Left ventricle myocardium inferior (tissue), 1 donor: ENCODE results near the gene CPXM2. TPM values are rescaled to one million over a fixed set of nuclear protein-coding genes. Genes with fewer than 3 reads are reported as not detected.

ENCODE experiments used
- DNase-seq: peaks from one replicate; pipeline ENCODE4 v3.0.0-alpha.2; 2020
- H3K27ac ChIP-seq: fragments of 200-600 bp; replicated peaks from 2 replicates; pipeline ENCODE4 v1.8.0; 2021
- H3K27me3 ChIP-seq: fragments of 200-600 bp; 2 replicates; pipeline ENCODE4 v1.8.0; 2021; ENCODE audit warnings: low read depth
- H3K36me3 ChIP-seq: fragments of 200-600 bp; 2 replicates; pipeline ENCODE4 v1.8.0; 2021
- H3K4me1 ChIP-seq: fragments of 200-600 bp; 2 replicates; pipeline ENCODE4 v1.8.0; 2021
- H3K4me3 ChIP-seq: fragments of 200-600 bp; 2 replicates; pipeline ENCODE4 v1.8.0; 2021; ENCODE audit warnings: mild to moderate bottlenecking, moderate library complexity
- H3K9me3 ChIP-seq: fragments of 200-600 bp; replicated peaks from 2 replicates; pipeline ENCODE4 v1.8.0; 2021
- intact Hi-C: fragments of 100-400 bp; cut with micrococcal nuclease; formaldehyde crosslinking; loops from one replicate; pipeline ENCODE4 v1.11.0; 2022
- total RNA-seq: library from RNA; stranded (reverse); fragmentation: NEBNext Ultra II Directional; extraction: Animal tissue kit (Norgen Biotek cat#: 25700); gene quantifications from one replicate; pipeline ENCODE4 v1.2.1, GENCODE V29; 2021
- TF ChIP-seq, protein P1 (sequence below): fragments of 200-600 bp; IDR thresholded peaks from 2 replicates; pipeline ENCODE4 v1.8.0; 2021; ENCODE audit warnings: antibody characterized with exemption, mild to moderate bottlenecking, borderline replicate concordance
- donor health status: DM: no; HTN: yes; CAD: no; lungs with severe emphysema.

The CPXM2 gene
- total RNA-seq, 1 donor from 2014 or later, result 4.5 TPM

DNA sequence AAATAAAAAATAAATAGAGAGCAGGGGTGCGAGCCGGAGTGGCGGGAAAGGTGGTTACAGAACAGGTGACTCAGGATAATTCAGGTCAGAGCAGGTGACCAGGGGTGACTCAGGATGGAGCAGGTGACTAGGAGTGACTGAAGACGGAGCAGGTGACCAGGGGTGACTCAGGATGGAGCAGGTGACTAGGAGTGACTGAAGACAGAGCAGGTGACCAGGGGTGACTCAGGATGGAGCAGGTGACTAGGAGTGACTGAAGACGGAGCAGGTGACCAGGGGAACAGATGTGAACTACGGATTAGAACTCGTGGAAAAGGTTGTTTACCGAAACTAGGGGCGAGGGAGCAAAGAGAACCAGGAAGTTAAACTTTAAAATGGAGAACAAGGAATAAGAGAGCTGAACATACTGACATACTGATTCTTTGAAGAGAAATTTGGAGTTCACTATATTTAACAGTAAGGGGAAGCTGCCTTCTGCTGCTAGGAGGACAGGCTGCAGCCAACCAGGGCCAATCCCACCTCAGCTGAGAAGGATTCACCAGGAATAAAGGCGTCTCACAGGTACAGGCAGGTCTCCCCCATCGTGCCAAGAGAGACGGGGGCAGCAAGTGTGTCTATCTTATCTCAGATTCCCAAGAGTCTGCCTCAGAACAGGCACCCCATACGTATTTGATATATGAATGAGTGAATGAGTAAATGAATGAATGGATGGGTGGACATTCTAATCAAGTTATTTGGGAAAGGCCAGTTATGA, 101.3 kb downstream of the CPXM2 start:
- TF ChIP-seq, protein P1, sequence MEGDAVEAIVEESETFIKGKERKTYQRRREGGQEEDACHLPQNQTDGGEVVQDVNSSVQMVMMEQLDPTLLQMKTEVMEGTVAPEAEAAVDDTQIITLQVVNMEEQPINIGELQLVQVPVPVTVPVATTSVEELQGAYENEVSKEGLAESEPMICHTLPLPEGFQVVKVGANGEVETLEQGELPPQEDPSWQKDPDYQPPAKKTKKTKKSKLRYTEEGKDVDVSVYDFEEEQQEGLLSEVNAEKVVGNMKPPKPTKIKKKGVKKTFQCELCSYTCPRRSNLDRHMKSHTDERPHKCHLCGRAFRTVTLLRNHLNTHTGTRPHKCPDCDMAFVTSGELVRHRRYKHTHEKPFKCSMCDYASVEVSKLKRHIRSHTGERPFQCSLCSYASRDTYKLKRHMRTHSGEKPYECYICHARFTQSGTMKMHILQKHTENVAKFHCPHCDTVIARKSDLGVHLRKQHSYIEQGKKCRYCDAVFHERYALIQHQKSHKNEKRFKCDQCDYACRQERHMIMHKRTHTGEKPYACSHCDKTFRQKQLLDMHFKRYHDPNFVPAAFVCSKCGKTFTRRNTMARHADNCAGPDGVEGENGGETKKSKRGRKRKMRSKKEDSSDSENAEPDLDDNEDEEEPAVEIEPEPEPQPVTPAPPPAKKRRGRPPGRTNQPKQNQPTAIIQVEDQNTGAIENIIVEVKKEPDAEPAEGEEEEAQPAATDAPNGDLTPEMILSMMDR, result no peak
- no peaks in the 10 kb centered on the region for H3K4me1 ChIP-seq
- intact Hi-C loops, result no loop called here
- no peaks in the 10 kb centered on the region for H3K36me3 ChIP-seq
- H3K4me3 ChIP-seq, result no peak overlapping the region
- peaks cover 8% of the 10 kb centered on the region for H3K9me3 ChIP-seq
- no peak overlapping the region for H3K27ac ChIP-seq
- DNase-seq, result no peak
- peaks cover 28% of the 10 kb centered on the region for H3K27me3 ChIP-seq

DNA sequence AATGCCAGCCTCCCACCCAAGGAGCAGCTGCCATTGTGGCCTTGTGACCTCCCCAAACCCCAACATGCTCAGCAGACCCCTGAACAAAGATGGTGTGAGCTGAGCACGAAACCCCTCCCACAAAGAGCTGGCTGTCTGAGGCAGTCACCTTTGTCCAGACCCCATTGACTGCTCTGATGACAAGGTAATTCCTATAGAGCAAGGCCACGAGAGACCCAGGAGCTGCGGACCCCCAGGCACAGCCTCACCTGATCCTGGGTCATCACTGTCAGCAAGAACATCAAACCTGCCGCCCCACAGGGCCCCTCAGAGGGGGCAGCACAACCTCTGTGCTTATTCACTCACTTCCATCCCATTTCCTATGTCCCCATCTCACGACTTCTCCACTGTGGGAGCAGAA, 102.6 kb downstream of the CPXM2 start:
- H3K27me3 ChIP-seq, result peaks cover 28% of the 10 kb centered on the region
- H3K36me3 ChIP-seq, result no peaks in the 10 kb centered on the region
- no peak for DNase-seq
- H3K9me3 ChIP-seq, result peaks cover 8% of the 10 kb centered on the region
- H3K27ac ChIP-seq, result no peak overlapping the region
- TF ChIP-seq, protein P1, result no peak
- H3K4me1 ChIP-seq, result no peaks in the 10 kb centered on the region
- no peak overlapping the region for H3K4me3 ChIP-seq
- intact Hi-C loops, result no loop called here

DNA sequence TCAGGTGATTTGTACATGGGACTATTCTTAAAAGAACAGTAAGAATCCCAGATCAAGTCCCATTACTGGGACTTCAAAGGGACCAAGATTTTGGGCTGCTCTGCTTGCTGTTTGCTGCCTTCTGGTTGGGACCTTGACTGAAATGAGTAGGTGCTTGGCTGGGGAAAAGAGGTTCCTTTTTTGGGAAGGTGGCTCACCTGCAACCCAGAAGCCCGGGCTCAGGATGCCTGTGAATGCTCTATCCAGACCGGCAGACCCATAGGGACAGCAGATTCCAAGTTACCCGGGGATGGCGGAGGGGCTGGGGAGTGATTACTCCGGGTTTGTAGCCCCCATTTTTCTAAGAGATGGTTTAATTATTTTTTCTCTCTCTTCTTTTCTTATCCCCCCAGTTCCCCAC, 104.0 kb downstream of the CPXM2 start:
- DNase-seq, result no peak
- TF ChIP-seq, protein P1, result no peak
- H3K27ac ChIP-seq, result no peak overlapping the region
- H3K4me1 ChIP-seq, result peaks cover 3% of the 10 kb centered on the region
- no peaks in the 10 kb centered on the region for H3K36me3 ChIP-seq
- H3K9me3 ChIP-seq, result peaks cover 8% of the 10 kb centered on the region
- H3K27me3 ChIP-seq, result peaks cover 28% of the 10 kb centered on the region
- intact Hi-C loops, result no loop called here
- no peak overlapping the region for H3K4me3 ChIP-seq

DNA sequence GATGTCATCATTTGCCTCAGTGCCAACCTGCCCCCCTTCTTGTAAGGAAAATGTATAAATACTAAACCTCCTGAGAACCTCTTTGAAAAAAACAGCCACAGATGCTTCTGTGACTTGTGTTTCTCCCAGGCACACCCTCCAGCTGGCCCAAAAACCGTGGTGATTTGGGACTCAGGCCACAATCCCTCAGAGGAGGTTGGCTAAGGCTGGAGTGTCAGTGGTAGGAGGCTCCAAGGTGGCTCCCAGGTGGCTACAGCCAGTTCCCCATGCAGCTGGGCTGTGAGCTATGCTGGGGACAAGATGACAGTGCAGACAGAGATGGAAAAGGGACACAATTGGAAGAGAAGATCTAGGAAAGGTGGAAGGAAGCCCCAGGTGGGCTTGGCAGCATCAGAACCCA, 104.7 kb downstream of the CPXM2 start:
- H3K27me3 ChIP-seq, result peaks cover 33% of the 10 kb centered on the region
- H3K27ac ChIP-seq, result no peak overlapping the region
- H3K36me3 ChIP-seq, result no peaks in the 10 kb centered on the region
- H3K9me3 ChIP-seq, result peaks cover 8% of the 10 kb centered on the region
- no peak for DNase-seq
- peaks cover 3% of the 10 kb centered on the region for H3K4me1 ChIP-seq
- TF ChIP-seq, protein P1, result no peak
- intact Hi-C loops, result no loop called here
- no peak overlapping the region for H3K4me3 ChIP-seq

DNA sequence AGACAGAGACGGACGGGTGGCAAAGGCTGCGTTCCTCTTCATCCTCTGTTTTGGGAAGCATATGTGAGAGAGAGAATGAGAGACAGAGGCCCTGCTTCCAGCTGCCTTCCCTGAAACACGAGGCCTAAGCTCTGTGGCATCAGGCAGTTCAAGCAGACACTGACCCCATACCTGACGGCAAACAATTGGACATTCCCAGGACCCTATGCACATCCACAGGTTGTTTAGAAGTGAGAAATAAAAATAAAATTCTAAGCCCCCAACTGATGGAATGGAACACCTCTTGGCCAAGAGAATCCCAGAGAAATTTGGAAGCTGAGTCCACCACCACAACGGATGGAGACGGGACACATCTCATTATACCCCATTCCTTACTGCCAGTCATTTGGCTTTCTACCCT, 105.3 kb downstream of the CPXM2 start:
- DNase-seq, result no peak
- peaks cover 3% of the 10 kb centered on the region for H3K4me1 ChIP-seq
- peaks cover 8% of the 10 kb centered on the region for H3K9me3 ChIP-seq
- no peak overlapping the region for H3K4me3 ChIP-seq
- intact Hi-C loops, result no loop called here
- peaks cover 39% of the 10 kb centered on the region for H3K27me3 ChIP-seq
- H3K36me3 ChIP-seq, result no peaks in the 10 kb centered on the region
- no peak overlapping the region for H3K27ac ChIP-seq
- TF ChIP-seq, protein P1, result no peak
